Testis (tissue), 3 donors: ENCODE measurements around the gene CARD9. TPM values are rescaled to one million over a fixed set of nuclear protein-coding genes. Genes with fewer than 3 reads are reported as not detected.

ENCODE experiments used
- DNase-seq: peaks from one replicate; pipeline ENCODE4 v3.0.0-alpha.2; 2019
- H3K27ac ChIP-seq, 2 donors: fragments of 200-600 bp; sonication (generic); one replicate each; pipeline ENCODE4 v1.5.1; 2019
- H3K27me3 ChIP-seq: fragments of 200-600 bp; sonication (generic); one replicate; pipeline ENCODE4 v1.5.1; 2019
- H3K36me3 ChIP-seq: fragments of 200-600 bp; sonication (generic); one replicate; pipeline ENCODE4 v1.5.1; 2017; ENCODE audit warnings: low read depth; ENCODE audit errors: missing control alignments
- H3K4me1 ChIP-seq: fragments of 200-600 bp; sonication (generic); one replicate; pipeline ENCODE4 v1.5.1; 2019
- H3K4me3 ChIP-seq, 2 donors: fragments of 200-600 bp; sonication (generic); one replicate each; pipeline ENCODE4 v1.5.1; 2017 to 2019
- H3K9me3 ChIP-seq: fragments of 200-600 bp; sonication (generic); one replicate; pipeline ENCODE4 v1.5.1; 2017
- POLR2A ChIP-seq: fragments of 450-650 bp; IDR thresholded peaks from one replicate; pipeline ENCODE4 v1.6.1; 2017; ENCODE audit warnings: antibody characterized with exemption, mild to moderate bottlenecking, moderate library complexity
- WGBS, 2 donors: methylation state at CpG; one replicate each; pipeline ENCODE4 v1.1.5; 2018; 5-methylcytosine and 5-hydroxymethylcytosine counted together
- intact Hi-C: fragments of 100-400 bp; cut with DNase I; formaldehyde crosslinking; loops from one replicate; pipeline ENCODE4 v1.15.1; 2023; ENCODE audit warnings: low total_unique reads
- polyA plus RNA-seq: library from polyadenylated mRNA; stranded (reverse); fragments of 350-450 nt; fragmentation: Illumina TruSeq; extraction: RNeasy Lipid Tissue Mini Kit (QIAGEN cat#74804); gene quantifications from one replicate; pipeline ENCODE4 v1.2.3, GENCODE V29; 2014; ENCODE audit warnings: low read depth, low replicate concordance; ENCODE audit not compliant: insufficient read depth
- total RNA-seq, 2 donors: library from RNA; depleted of rRNA; stranded (reverse); fragments of >200 nt; gene quantifications; one replicate each; pipeline ENCODE4 v1.2.3, GENCODE V29; 2016
- TF ChIP-seq, protein P1 (sequence below), 3 experiments: fragments of 450-650 bp in 2 of 3; fragments of 200-600 bp in 1 of 3; sonication (generic) in 1 of 3; IDR thresholded peaks; one replicate each; pipeline ENCODE4 v1.5.1; 2016 to 2019; ENCODE audit warnings: antibody characterized with exemption in 3 of 3, mild to moderate bottlenecking in 2 of 3, moderate library complexity in 1 of 3

Gene CARD9
- total and polyA plus RNA-seq, 3 donors from 2014 or later: 1.8 to 3.7 (median 3.5) TPM

DNA sequence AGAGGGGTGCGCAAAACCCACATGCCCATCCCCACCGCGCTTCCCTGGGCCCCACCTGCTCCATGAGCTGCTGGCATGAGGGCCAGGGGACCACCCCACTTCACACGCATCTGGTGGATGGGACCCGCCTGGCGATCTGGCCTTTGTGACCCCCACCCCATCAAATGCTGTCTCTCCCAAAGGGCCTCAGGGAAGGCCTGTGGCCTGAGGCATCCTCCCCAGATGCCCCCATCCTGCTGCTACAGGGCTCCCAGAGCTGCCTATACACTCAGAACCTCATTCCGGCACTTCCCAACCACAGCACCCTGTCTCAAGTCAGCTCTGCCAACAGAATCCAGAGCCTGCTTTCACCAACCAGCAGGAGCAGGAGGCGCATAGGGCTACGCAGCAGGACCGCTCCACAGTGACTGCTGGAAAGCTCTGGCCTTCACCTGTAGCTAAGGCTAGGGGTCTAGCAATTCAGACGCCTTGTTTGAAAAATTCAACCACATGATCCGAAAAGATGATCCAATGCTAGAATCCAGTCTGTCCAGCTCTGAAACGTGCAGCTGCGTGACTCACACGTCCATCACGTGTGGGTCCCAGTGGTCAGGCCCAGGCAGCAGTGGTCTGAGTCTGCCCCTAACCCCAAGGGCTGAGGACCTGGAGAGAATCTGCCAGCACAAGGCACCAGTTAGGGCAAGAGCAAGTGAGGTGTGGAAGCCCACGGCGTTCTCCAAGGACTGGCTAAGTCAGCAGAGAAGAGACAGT lies 27.9 kb upstream of the CARD9 start:
- DNase-seq: no peak
- H3K36me3 ChIP-seq: no peaks in the 10 kb centered on the region
- no peaks in the 10 kb centered on the region for H3K9me3 ChIP-seq
- H3K27ac ChIP-seq: no peak overlapping the region
- WGBS, 2 donors: 88 to 90% methylated on average over 18 of the region's 18 CpGs
- intact Hi-C loops: no loop called here
- H3K4me3 ChIP-seq: no peak overlapping the region
- peaks cover 13% of the 10 kb centered on the region for H3K4me1 ChIP-seq
- no peaks in the 10 kb centered on the region for H3K27me3 ChIP-seq
- TF ChIP-seq POLR2A: no peak
- TF ChIP-seq, protein P1, sequence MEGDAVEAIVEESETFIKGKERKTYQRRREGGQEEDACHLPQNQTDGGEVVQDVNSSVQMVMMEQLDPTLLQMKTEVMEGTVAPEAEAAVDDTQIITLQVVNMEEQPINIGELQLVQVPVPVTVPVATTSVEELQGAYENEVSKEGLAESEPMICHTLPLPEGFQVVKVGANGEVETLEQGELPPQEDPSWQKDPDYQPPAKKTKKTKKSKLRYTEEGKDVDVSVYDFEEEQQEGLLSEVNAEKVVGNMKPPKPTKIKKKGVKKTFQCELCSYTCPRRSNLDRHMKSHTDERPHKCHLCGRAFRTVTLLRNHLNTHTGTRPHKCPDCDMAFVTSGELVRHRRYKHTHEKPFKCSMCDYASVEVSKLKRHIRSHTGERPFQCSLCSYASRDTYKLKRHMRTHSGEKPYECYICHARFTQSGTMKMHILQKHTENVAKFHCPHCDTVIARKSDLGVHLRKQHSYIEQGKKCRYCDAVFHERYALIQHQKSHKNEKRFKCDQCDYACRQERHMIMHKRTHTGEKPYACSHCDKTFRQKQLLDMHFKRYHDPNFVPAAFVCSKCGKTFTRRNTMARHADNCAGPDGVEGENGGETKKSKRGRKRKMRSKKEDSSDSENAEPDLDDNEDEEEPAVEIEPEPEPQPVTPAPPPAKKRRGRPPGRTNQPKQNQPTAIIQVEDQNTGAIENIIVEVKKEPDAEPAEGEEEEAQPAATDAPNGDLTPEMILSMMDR (IDR thresholded peaks at IDR 0.05): no peak

DNA sequence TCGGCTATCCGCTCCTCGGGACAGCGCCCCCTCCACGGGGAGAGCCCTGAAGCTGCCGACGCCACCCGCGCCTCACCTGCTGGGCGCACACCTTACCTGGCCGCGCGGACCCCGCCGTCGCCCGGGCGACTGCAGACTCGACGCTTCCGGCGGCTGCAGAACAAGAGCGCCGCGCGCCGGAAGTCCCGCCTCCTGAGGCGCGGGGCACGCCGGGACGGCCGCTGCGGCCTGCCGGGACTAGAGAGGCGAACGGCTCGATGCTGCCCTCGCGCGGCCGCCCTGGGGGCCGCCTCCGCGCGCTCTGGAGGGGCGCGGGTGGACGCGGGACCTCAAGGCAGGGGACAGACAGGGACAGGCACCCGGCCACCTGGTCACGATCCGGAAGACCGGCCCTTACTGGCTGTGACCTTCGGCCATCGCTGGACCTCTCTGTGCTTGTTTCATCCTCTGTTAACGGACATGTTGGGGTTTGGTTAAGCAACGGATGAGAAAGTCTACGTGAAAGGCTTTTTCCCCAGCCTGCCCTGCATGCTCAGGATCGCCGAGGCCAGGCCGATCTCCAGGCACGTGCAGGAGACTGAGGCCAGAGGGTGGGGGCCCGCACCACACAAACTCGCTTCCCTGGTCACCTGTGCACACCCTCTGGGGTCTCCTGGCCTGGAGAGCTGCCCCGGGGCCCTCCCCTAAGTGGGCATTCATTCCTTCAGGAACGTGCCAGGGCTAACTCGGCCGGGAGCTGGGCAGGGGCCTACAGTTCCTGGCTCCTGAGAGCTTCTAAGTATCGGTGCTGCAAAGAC lies 26.8 kb upstream of the CARD9 start, which contains the start of gene SNAPC4:
Gene SNAPC4, minus strand, starts transcription at position 133 of the 797 bp plus-strand sequence. CDS start 1,742 bp downstream, outside the sequence.
- no peak for TF ChIP-seq POLR2A
- TF ChIP-seq, protein P1 (IDR thresholded peaks at IDR 0.05): peak; percentile 96 to 99 (median 98)
- H3K27ac ChIP-seq: peak within 1 kb of the TSS; percentile 28 to 56
- intact Hi-C loops: no loop called here

DNA sequence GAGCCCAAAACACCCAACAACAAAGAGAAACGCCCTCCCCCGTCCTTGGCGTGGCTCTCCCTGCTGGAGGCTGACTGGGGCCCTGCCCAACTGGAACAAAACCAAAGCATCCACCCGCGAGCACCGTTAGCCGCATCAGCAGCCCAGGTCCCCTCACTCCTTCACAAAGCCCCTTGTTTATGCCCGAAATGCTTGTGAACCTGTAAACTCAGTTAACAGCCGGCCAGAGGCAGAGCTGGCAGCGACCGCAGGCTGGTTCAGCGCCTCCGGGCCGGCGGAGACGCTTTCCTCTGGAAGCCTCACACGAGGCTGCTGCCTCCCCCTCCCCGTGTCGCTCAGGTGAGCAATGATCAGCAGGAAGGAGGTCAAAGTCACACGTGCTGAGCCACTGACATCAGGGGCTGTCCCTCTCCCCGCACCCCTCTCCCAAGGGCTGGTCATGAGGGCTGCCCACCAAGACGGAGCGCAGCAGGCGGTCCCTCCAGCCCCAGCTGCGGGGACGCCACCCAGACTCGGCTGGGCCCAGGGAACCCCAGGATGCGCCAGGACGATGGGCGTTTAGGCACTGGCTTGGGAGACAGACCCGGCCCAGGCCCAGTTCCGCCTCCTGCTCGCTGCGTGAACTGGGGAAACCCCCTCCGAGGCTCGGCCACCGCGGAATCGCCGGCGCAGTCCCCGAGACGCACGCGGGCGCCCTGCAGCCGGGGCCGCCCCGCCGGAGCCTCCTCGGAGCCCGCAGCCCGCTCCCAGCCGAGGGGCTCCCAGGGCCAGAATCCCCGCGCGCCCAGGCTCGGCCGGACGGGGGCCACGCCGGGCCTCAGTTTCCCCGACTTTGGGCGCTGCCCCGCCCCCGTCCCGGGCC lies 25.9 kb upstream of the CARD9 start:
- WGBS, 2 donors: 1% methylated on average over 16 to 55 of the region's 67 CpGs
- Histone ChIP-seq H3K4me1 (peaks cover 13% of the 10 kb centered on the region), H3K36me3 (no peaks in the 10 kb centered on the region), H3K27me3 (no peaks in the 10 kb centered on the region), H3K4me3 (peak overlapping the region; percentile 76 to 84), H3K27ac (peak overlapping the region in 1 of 2 donors; percentile 56), H3K9me3 (no peaks in the 10 kb centered on the region)
- DNase-seq: peak; percentile 42
- no peak for TF ChIP-seq POLR2A
- TF ChIP-seq, protein P1 (IDR thresholded peaks at IDR 0.05): no peak
- intact Hi-C loops: no loop called here

More for the DNA sequence above, 26.8 kb upstream of the CARD9 start, which contains the start of gene SNAPC4:
- WGBS, 2 donors: 4 to 10% methylated on average over 12 to 71 of the region's 71 CpGs
- Histone ChIP-seq H3K9me3 (no peaks in the 10 kb centered on the region), H3K36me3 (no peaks in the 10 kb centered on the region), H3K4me1 (peaks cover 13% of the 10 kb centered on the region), H3K4me3 (peak within 1 kb of the TSS; percentile 76 to 84), H3K27me3 (no peaks in the 10 kb centered on the region)
- peak; percentile 87 for DNase-seq

DNA sequence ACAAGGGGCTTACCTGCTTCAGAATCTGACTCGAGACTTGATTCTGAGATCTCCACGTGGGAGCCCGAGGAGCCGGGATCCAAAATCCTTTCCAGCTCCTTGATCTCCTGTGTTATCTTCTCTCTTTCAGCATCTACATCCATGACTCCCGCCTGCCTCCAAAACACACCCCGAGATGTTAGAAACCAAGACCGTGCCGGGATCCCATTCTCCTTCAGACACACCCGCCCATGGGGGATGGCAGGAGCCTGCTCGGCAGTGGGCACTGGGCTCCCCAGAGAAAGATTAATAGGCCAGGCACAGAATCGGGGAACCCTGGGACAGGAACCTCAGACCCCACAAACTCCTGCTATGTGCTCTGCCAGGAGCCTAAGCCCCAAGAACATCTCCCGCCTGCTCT lies 24.8 kb upstream of the CARD9 start:
- H3K4me1 ChIP-seq: peaks cover 13% of the 10 kb centered on the region
- no peaks in the 10 kb centered on the region for H3K9me3 ChIP-seq
- no peak for TF ChIP-seq POLR2A
- TF ChIP-seq, protein P1 (IDR thresholded peaks at IDR 0.05): no peak
- H3K36me3 ChIP-seq: no peaks in the 10 kb centered on the region
- no peaks in the 10 kb centered on the region for H3K27me3 ChIP-seq
- no peak overlapping the region for H3K27ac ChIP-seq
- intact Hi-C loops: no loop called here
- no peak overlapping the region for H3K4me3 ChIP-seq
- WGBS, 2 donors: 89 to 94% methylated on average over 10 to 12 of the region's 12 CpGs
- DNase-seq: no peak
